Cardiac ventricle fibroblast (primary cell): Measurements from ENCODE around the gene HSP90AA1. TPM values are rescaled to one million over a fixed set of nuclear protein-coding genes. Genes with fewer than 3 reads are reported as not detected.

Experiments
- total RNA-seq: library from RNA; depleted of rRNA; stranded (reverse); fragments of >200 nt; gene quantifications from 2 replicates; pipeline ENCODE4 v1.2.3, GENCODE V29; 2015

HSP90AA1 gene
- total RNA-seq: 348 and 369 TPM in 2 replicates

DNA sequence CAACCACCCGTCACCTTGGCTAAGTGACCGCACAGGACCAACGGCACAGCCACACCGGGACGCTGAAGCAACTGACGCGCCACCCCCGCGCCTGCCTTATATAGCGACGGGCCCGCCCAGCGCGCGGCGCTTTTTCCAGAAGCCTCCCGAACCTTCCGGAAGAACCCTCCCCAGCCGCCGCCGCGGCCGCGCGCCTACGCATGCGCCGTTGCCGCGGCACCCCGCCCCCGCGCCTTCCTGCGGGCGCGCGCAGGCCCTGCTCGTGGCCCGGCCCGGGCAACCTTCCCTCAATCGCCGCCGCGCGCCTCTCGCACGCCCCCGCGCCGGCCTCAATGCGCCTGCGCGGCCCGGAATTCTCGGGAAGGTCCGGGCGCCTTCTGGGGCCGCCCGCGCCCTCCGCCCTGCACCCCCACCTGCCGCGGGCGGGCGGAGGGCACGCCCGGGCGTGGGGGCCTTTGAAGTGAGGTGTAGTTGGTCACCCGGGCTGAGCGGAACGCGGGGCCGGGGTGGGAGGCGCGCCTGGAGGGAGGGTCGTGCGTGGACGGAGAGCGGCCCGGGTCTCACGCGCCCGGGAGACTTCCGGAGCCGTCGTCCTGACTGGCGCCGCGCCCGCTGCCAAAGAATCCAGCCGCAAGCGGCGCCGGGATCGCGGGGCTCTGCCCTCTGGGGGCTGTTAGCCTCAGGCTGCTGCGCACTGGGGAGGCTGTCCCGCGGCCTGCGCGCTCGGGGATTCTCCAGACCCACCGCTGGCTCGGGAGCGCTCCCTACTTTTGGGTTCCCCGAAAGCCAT, at the start of gene HSP90AA1:
Gene HSP90AA1, minus strand, starts transcription at position 73 of the 790 bp plus-strand sequence. CDS start 666 bp downstream, outside the sequence.

Other genes starting within 250 kb of the HSP90AA1 start
- gene DYNC1H1, start 122.5 kb downstream of the HSP90AA1 start, total RNA-seq: 369 and 432 TPM in 2 replicates
- gene WDR20, start 52.9 kb upstream of the HSP90AA1 start, total RNA-seq: 11.6 and 14.4 TPM in 2 replicates
- 19.2 and 26.3 TPM in 2 replicates for gene MOK, start 218.1 kb upstream of the HSP90AA1 start, total RNA-seq
- 3.3 and 4.9 TPM in 2 replicates for gene ZNF839, start 232.7 kb upstream of the HSP90AA1 start, total RNA-seq